ENCODE measurements around the gene RIC3.

The RIC3 gene

DNA sequence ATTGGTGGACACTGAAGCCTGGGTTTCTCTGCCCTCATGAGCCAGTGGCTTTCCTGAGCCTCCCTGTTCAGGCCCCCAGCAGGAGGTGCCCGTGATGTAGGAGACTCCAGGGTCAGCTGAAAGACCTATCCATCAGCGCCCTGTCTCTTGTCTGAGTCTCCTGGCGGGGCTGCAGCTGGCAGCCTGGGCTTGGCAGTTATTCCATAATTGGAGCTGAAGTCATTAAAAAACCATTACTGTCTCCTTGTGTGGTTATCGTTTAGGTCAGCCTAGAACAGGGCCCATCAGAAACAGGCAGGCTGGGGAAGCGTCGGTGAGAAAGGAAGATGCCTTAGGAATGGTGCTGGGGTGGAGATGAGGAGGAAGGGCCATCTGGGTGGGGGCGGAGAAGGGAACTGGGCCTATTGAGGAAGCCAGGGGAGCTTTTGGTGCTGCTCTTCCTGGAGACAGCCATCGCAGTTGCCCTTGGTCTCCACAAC lies 82.8 kb downstream of the RIC3 start:
- no peak for DNase-seq

DNA sequence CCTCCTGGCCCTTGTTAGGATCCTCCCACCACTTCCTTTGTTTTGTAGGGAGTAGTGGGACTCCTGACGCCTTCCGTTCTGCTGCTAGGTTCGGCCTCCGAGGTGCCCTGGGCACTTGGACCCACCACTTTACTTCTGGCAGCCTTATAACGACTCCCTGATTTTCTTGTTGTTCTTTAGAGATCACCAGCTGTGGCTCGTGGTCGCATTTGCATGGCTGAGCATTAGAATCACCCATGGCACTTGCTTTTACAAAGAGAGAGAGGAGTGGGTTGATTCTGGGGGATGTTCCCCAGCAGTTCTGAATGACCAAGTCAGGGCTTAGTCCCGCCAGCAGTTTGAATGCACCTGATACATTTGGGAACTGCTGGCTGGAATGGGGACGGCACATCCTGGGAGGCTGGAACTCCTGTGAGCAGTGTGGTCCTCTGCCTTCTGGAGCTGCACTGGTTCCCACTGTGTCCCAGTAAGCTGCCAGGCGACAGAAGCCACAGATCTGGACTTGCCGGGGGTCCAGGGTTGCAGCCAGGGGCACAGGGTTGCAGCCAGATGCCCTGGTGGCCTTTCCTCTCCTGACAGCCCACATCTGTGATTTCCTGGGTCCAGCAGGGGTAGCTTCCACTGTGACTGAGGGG lies 83.7 kb downstream of the RIC3 start:
- DNase-seq, result no peak

DNA sequence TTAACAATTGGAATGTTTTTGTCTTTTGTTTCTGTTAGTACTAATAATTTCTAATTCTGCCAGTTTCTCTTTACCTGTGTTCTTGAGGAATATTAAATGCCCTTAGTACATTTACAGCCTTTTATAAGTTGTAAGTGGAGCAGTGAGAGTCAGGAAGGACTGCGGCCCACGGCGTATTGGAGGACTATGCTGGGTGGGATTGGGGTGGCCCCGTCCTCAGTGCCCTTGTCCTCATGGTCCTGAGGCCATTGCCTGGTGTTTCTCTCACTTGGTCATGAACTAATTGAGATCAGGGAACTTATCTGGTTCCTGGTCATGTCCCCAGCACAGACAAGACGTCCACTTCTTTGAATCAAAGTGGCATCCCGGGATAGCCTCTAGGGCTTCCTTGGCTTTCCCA lies 84.5 kb downstream of the RIC3 start:
- no peak for DNase-seq

DNA sequence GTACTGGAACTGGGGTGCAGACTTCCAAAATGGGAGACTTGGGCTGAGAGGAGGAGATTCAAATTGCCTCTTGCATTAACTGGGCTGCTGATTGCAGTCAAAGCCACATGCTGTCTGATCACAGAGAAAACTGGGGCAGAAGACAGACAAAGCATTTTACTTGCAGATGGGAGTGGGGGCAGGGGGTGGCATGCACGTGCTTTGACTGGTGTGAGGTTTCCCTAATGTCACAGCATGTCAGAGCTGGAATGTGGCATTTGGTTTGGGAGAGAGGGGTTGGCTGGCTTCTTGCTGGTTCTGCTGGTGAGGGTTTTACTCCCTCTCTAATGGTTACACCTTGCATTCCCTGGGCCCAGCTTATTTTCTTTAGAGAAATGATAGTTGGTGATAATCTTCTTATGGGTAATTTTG lies 84.9 kb downstream of the RIC3 start:
- no peak for DNase-seq

DNA sequence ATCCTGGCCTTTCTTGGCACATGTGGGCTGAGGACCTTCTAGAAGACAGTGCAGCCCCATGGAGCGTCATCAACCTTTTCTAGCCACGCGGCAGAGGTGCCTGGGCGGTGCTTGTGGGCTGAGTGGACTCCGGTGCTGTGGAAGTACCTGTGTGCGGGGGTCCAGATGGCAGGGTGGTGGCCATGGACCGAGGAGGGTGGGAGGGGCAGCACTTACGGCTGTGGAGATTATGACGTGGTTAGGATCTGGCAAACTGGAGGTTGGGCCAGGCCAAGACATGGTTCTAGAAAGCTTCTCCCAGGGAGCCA lies 85.8 kb downstream of the RIC3 start:
- no peak for DNase-seq

DNA sequence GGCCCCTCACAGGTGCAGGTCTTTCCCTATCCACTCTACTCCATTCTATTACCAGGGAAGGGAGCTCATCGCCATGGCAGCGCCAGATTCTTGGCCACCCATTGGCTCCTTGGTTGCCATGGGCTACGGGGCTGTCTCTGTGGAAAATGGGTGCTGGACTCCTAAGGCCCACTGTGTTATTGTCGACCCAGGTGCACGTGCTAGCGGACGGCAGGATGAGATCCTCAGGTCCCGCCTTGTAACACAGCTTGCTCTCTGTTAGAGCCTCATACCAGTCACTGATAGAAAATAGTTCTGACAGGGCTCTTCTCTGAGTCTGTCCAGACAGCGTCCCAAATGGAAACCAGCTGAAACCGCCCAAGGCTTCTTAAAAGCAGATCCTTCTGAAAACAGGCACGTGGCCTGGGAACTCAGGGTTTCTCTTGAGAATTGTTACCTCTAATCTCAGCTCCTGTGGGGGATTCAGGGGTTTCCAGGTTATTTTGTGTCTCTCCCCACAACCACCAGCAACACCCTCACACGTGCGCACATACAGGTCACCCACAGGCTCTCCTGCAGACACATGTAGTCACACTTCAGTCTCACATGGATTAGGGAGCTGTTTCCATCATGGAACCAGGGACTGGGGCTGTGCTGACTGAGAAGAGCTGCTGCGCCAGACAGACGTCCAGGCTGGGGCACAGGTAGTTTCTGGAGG lies 86.3 kb downstream of the RIC3 start:
- no peak for DNase-seq

DNA sequence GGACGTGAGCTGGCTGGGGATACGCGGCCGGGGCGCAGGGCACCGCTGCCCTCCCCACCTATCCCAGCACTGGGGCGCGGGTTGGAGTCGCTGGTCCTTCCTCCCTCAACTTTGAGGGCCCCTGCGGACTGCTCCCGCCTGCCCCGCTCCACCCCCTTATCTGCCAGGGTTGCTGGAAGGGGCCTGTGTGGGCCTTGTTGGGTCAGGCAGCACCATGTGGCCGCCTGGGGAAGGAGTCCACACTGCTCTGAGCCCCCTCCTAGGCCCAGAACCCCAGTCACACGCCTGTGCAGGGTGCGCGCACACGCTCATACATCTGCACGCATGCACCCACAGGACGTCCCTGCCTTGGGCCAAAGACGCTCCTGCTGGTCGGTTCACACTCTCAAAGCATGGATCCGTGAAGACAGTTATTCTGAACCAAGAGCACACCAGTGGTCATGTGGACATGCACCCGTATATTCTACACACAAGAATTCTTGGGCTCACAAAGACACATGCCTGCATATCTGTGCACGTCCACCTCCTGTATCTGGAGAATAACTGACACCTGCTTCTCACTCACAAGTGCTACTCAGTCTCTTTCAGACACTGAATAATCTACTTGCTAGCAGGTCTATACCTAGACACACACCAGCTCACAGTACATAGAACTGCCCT lies 87.1 kb downstream of the RIC3 start:
- no peak for DNase-seq

DNA sequence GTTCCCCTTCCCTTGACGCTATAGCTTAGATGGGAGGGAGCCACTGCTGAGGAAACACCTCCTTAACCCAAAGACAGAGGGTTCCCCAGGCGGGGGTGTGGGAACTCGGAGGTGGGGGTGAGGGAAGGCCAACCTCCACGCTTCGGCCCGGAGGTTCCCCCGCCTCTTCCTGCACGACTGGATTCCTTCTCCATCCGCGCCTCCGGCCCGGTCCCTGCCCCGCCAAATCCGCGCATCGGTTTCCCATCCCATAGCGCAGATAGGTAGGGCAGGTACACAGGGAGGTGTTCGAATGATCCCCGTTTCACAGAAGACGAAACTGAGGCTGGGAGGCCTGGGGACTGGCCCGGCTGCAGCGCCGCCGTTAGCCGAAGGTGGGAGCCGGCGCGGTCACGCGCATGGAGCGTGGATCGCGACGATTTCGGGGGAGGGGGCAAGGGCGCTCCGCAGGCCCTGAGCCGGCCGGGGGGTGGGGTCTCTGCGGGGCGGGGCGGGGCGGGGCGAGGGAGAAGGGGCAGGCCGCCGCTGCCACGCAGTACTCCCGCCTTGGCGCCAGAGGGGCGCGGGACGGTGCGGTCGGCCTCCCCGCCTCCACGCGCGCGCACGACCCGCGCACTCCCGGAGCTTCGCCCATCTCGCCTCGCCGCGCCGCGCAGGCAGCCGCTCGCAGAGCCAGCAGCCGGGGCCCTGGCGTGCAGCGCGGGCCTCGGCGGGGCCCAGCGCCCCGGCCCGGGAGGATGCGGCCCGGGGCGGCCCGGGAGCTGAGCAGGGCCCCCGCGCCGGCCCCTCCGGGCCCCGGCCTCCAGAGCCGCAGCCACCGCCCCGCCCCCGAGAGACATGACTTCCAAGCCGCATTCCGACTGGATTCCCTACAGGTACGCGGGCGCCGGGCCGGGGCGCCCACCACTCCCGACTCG lies 87.9 kb downstream of the RIC3 start, which contains the start of gene TUB:
TUB (plus strand) TSS at position 538 of the 917 bp plus-strand sequence; CDS start at position 838, 300 bp downstream.
- DNase-seq, result peak; percentile 20

DNA sequence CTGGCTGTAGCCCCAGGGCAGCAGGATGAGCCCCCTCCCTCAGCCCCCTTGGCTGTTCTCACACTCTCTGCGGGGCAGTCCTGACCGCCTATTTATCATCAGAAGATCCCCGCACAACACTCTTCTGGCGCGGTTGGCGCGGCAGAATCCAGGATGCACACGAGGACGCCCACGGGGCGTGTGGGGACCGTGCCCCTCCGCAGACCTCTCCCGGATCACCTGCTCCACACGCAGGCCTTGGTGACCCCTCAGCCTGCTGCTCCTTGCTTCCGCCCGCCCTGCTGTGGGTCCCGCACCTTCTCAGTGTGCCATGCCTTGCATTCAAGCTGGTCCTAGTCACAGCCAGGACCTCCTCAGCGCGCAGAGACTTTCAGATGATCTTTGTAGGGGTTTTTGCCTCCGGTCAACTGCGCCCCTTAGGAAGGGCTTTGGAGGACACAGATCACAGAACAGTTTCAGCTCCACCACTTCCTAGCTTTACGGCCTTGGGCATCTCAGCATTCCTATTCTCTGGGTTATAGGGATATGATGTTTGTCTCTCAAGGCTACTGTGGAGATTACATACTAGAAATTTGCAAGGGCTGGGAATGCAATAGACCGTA lies 88.7 kb downstream of the RIC3 start:
- no peak for DNase-seq

DNA sequence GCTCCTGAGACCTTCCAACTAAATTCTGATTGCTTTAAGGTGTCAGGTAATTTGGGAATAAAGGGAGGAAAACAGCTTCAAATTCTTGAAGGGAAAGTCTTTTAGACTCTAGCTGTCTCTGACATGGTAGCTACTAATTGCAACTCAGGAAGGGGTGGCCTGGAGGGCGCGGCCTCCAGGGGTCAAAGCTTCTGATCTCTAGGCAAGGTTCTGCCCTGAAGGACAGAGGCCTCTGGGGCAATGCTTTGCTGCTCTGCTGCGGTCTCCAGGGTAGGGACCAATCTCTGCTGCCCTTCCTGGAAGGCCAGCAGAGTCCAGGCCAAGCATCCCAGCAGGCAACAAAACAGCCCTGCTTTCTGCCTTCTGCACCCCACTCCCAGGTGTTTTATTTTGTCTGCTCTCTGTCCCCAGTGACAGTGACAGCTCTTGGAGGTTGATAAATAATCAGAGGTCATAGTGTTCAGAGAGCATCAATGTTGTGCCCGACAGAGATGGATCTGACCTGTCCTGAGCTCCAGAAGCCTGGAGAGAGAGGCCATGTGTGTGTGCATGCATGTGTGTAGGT lies 89.6 kb downstream of the RIC3 start:
- DNase-seq, result no peak

DNA sequence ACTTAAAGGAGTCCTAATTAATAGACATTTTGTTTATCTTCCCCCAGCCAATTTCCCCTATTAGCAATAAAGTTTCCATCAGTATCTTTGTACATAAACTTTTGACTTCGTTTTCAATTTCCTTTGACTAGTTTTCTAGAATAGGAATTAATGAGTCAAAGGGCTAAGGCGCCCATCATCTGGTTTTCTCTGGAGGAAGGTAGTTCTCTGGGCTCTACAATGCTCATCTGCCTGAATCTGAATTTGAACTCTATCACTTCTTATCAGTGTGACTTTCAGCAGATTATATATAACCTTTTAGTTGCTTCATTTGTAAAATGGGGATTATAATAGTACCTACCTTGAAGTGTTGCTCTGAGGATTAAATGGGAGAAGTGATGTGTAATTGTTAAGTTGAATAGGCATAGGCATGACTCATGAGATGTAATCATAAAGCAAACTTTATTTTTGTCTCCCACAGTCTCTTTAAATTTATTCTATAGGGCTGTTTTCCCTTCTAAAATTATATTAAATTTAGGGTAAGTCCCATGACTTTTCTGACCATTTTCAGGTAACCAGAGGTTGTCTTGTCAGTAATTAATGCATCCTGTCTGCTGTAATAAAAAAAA lies 93.6 kb downstream of the RIC3 start:
- DNase-seq, result no peak

DNA sequence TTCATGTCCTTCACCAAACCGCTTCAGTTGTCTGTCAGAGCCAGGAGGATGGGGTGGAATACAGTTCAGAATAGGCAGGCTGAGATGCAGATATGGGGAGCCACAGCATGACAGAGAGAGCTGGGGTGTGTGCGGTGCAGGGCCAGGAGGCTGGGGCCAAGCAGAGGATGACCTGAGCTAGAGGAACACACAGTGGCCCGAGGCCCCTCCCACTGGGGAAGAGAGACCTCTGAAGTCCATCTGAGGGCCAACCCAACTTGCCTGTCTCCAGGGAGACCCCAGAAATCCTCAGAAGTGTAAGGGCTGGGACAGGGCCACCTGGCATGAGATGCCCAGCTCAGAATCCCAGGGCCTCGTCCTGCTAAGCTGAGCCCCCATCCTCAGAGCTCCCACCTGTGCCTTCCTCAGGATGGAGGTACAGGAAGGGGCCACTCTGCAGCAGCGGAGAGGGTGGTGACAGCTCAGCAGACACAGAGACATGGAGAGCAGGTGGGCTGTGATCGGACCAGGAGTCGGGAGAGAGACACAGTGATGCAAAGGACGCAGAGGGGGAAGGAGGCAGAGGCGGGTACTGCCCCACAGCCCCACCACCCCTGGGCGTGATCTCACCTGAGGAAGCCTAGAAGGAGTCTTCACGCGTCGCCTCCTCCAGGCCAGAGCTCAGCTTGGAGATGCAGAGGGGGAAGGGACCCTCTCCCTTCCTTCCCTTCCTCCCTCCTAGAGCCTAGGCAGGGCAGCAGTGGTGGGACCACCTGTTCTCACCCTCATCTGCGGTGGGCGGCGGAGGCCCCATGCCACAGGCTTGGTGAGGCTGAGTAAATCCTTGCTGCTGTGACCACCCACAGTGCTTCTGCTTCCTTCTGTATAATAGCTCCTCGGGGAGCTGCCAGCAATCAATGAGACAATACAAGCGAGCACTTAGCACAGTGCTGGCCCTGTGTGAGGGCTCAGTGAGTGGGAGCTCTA lies 96.9 kb downstream of the RIC3 start:
- no peak for DNase-seq

DNA sequence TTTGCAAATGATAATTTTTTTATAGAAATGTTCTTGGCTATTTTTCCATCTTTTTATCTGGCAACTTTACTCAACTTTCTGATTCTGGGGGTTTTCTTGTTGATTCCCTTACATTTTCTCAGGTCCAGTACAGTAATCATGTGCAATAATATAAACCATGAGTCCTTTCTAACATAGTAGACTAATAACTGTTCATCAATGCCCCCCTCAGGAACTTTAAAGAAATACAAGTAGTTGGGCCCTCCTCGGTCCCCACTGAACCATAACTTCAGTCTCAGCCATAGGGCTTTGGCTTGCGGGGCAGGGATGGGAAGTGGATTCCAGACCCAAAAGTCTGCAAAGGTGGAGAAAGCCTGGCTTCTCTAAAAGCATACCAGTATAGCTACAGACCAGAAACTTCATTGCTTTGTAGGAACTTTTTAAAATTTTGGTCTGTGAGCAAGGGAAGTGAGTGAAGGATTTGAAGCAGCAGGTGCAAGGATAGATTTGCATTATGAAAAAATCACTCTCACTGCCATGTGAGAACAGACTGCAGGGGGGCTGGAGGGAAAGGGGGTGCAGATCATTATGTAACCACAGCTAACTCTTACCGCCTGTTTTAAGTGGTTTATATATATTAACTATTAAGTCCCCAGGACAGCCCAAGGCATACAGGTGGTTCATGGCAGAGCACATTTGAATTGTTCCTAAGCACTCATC lies 98.3 kb downstream of the RIC3 start:
- no peak for DNase-seq

DNA sequence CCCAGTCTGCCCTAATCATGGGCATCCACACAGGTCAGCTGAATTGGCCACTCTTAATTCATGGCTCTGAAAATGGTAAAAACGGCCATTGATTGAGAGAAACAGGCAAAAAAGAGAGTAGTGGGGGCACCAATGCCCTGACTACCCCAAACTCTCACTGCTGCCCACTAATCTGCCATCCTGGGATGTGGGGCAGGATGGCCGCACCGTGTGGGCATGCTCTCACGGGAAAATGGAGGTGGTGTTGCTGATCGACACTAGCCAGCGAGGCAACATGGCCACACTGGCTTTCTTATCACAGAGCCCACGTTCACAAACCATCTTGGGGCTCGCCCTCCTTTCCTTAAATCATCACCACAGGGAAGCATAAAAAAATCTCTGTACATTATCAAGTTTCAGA lies 99.1 kb downstream of the RIC3 start:
- no peak for DNase-seq

DNA sequence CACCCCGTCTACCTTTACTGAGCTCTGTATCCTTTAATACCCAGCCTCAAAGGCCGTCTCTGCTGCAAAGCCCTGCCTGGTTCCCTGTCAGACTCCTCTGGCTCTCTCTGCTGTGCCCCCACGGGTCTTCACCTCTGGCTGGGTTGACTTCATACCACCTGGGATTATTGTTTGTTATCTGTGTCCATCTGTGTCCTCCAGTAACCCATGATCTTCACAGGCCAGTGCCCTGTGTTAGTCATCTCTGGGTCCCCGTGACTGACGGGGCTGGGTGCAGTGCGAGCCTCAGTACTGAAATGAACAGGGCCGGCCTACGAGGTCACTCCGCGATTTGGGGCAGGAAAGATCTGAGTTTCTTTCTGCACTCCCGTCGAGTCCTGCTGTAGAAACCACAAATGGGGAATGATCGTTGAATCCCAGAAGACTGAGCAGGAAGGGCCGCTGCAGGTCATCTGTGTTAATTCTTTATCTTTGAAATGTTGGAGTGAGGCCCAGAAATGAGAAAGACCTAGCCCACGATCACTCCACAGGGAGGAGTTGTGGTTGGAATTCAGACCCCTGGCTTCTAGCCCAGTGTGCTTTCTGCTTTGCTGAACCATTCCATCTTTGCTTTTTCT lies 100.1 kb downstream of the RIC3 start:
- DNase-seq, result no peak

DNA sequence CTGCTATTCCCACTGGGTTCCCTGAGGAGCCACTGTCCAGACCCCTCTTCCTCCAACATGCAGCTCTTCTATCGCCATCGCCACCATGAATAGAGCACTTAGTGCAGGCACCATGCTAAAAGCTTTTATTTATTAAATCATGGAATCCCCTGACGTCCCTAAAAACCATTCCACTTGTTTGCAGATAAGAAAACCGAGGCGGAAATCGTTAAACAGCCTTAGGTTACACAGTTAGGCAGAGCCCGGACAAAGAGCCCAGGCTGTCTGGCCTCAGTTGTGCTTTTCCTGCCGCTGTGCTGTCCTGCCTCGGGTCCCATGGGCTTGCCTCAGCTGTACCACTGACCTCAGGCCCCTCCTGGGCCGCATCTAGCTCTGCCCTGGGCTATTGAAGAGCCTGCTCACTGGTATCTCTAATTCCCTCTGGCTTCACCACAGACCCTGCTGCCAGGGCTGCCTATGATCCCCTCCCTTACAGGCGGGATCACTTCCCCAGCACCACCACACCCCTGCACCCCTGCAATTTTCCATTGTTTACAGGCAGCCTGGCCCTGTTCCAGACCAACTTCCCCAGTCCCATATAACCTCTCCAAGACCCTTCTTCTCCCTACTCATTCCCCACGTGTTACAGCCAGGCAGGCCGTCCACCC lies 100.8 kb downstream of the RIC3 start:
- DNase-seq, result no peak

DNA sequence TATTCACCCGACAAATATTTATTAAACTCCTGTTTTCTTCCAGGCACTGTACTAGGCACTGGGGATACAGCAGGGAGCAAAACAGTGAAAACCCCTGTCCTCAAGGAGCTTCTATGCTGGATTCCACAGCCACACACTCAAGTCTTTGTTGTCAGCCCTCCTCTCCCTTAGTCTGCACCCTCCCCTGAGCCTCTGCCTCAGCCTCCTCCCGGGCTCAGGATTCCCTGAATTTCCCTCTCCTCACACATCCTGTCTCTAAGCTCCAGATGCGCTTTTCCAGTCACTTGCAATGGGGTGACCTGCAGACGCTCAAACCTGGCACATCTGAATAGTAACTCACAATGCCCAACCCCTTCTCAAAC lies 101.3 kb downstream of the RIC3 start:
- DNase-seq, result no peak

DNA sequence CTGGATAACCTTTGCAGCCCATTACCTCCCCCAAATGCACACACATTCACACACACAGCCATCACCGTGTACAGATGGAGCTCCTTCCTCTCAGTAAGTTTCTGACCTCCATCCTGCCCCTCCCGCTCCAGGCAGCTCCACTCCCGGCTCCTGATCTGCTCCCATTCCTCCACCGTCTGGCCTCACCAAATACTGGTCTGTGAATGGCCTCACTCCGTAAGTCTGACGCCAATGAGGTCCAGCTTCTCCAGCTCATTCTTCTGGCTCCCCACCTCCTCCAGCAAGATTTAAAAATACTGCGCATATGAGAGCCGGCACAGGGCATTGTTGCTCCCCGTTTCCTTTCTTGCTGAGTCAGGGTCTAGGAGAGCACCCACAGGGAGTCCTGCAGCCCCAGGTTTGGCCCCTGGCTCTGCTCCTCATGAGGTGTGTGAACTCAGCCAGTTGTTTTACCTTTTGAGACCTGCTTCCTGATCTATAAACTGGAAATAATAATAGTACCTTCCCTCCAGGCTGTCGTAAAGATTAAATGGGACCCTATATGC lies 101.8 kb downstream of the RIC3 start:
- DNase-seq, result no peak

All from activated CD4-positive, alpha-beta T cell treated with anti-CD3 and anti-CD28 coated beads for 48 hours (primary cell).